GM23338 (cell line): Measurements from ENCODE around the gene TBC1D14. TPM values are rescaled to one million over a fixed set of nuclear protein-coding genes. Genes with fewer than 3 reads are reported as not detected.

Source experiments
- ATAC-seq: fragments of 200-7000 bp; cut with Tn5 transposase; 3 replicates; pipeline ENCODE4 v1.9.1; 2020
- DNase-seq: peaks from one replicate; pipeline ENCODE4 v3.0.0-alpha.2; 2015; ENCODE audit warnings: low spot score
- H2AFZ ChIP-seq: fragments of 200-600 bp; sonication (generic); 2 replicates; pipeline ENCODE4 v1.8.0; 2016; ENCODE audit warnings: antibody characterized with exemption, mild to moderate bottlenecking, moderate library complexity
- H3F3A ChIP-seq: fragments of 200-600 bp; sonication (generic); replicated peaks from 2 replicates; pipeline ENCODE4 v1.8.0; 2017; ENCODE audit warnings: antibody characterized with exemption, mixed run types, low read depth
- H3K27ac ChIP-seq: fragments of 200-600 bp; sonication (generic); 2 replicates; pipeline ENCODE4 v1.6.1; 2016; ENCODE audit warnings: low read depth
- H3K27me3 ChIP-seq: fragments of 200-600 bp; sonication (generic); 2 replicates; pipeline ENCODE4 v1.8.0; 2016; ENCODE audit warnings: mild to moderate bottlenecking, mixed run types, moderate library complexity; ENCODE audit not compliant: insufficient read depth
- H3K36me3 ChIP-seq: fragments of 200-600 bp; sonication (generic); 2 replicates; pipeline ENCODE4 v1.8.0; 2016; ENCODE audit warnings: mild to moderate bottlenecking; ENCODE audit not compliant: insufficient read depth
- H3K4me1 ChIP-seq: fragments of 200-600 bp; sonication (generic); 2 replicates; pipeline ENCODE4 v1.8.0; 2016; ENCODE audit warnings: mild to moderate bottlenecking, moderate library complexity; ENCODE audit not compliant: insufficient read depth
- H3K4me2 ChIP-seq: fragments of 200-600 bp; sonication (generic); 2 replicates; pipeline ENCODE4 v1.7.1; 2017; ENCODE audit warnings: mixed run types
- H3K4me3 ChIP-seq: fragments of 200-600 bp; sonication (generic); 2 replicates; pipeline ENCODE4 v1.6.1; 2016; ENCODE audit warnings: mixed run types
- H3K79me2 ChIP-seq: fragments of 200-600 bp; sonication (generic); replicated peaks from 2 replicates; pipeline ENCODE4 v1.8.0; 2017; ENCODE audit warnings: mild to moderate bottlenecking; ENCODE audit not compliant: insufficient read depth
- H3K9me2 ChIP-seq: fragments of 200-600 bp; sonication (generic); 2 replicates; pipeline ENCODE4 v1.8.0; 2017; ENCODE audit not compliant: insufficient read depth
- H4K20me1 ChIP-seq: fragments of 200-600 bp; sonication (generic); replicated peaks from 2 replicates; pipeline ENCODE4 v1.8.0; 2017; ENCODE audit warnings: mild to moderate bottlenecking; ENCODE audit not compliant: insufficient read depth
- H3K27ac Mint-ChIP-seq: 2 replicates; pipeline ENCODE4 v1.8.0; 2020; ENCODE audit warnings: inconsistent platforms, mild to moderate bottlenecking, moderate library complexity, mixed read lengths
- H3K27me3 Mint-ChIP-seq: 3 replicates; pipeline ENCODE4 v1.8.0; 2022; ENCODE audit warnings: low read depth, mild to moderate bottlenecking, moderate library complexity, mixed read lengths, inconsistent platforms; ENCODE audit not compliant: insufficient read depth, poor library complexity
- H3K36me3 Mint-ChIP-seq: 3 replicates; pipeline ENCODE4 v1.8.0; 2021; ENCODE audit warnings: low read depth, mild to moderate bottlenecking, inconsistent platforms, moderate library complexity, mixed read lengths
- H3K4me1 Mint-ChIP-seq: 3 replicates; pipeline ENCODE4 v1.8.0; 2020; ENCODE audit warnings: mild to moderate bottlenecking, inconsistent platforms, mixed read lengths
- H3K4me3 Mint-ChIP-seq: 3 replicates; pipeline ENCODE4 v1.8.0; 2021; ENCODE audit warnings: moderate library complexity, mild to moderate bottlenecking, inconsistent platforms, mixed read lengths
- H3K9me3 Mint-ChIP-seq: 3 replicates; pipeline ENCODE4 v1.8.0; 2020; ENCODE audit warnings: moderate library complexity, mild to moderate bottlenecking, inconsistent platforms, mixed read lengths
- CREB1 ChIP-seq: fragments of 250-450 bp; sonication (Bioruptor Pico); IDR thresholded peaks from 2 replicates; pipeline ENCODE4 v1.5.0; 2020; ENCODE audit warnings: low read depth, mild to moderate bottlenecking, moderate library complexity
- CTCF ChIP-seq, 2 experiments: fragments of 200-600 bp in 1 of 2; sonication (generic) in 1 of 2; conservative IDR thresholded peaks; 2 replicates each; pipeline versions ENCODE4 v1.5.1 to v1.6.1; 2016 to 2017; ENCODE audit warnings: antibody characterized with exemption in 2 of 2, low read depth in 2 of 2, mild to moderate bottlenecking in 2 of 2, moderate library complexity in 1 of 2
- ETS1 ChIP-seq: IDR thresholded peaks from 2 replicates; pipeline ENCODE4 v1.6.1; 2016; ENCODE audit warnings: antibody characterized with exemption
- EZH2 ChIP-seq: fragments of 200-600 bp; sonication (generic); IDR thresholded peaks from one replicate; pipeline ENCODE4 v1.8.0; 2017; ENCODE audit warnings: antibody characterized with exemption, mild to moderate bottlenecking, low read depth; ENCODE audit not compliant: unreplicated experiment
- EZH2phosphoT487 ChIP-seq: fragments of 200-600 bp; sonication (generic); IDR thresholded peaks from one replicate; pipeline ENCODE4 v1.8.1; 2018; ENCODE audit warnings: antibody characterized with exemption; ENCODE audit not compliant: unreplicated experiment
- JUNB ChIP-seq: IDR thresholded peaks from one replicate; pipeline ENCODE4 v1.6.1; 2016; ENCODE audit warnings: antibody characterized with exemption; ENCODE audit not compliant: unreplicated experiment
- NANOG ChIP-seq: IDR thresholded peaks from 2 replicates; pipeline ENCODE4 v1.6.1; 2016; ENCODE audit warnings: antibody characterized with exemption, borderline replicate concordance
- POLR2AphosphoS5 ChIP-seq: IDR thresholded peaks from 2 replicates; pipeline ENCODE4 v1.6.1; 2016; ENCODE audit warnings: antibody characterized with exemption, low read depth
- REST ChIP-seq: IDR thresholded peaks from one replicate; pipeline ENCODE4 v1.6.1; 2018; ENCODE audit warnings: antibody characterized with exemption; ENCODE audit not compliant: unreplicated experiment
- STAT1 ChIP-seq: IDR thresholded peaks from one replicate; pipeline ENCODE4 v1.6.1; 2016; ENCODE audit warnings: antibody characterized with exemption; ENCODE audit not compliant: unreplicated experiment
- ZNF114 ChIP-seq: fragments of 250-450 bp; sonication (Bioruptor Pico); IDR thresholded peaks from 2 replicates; pipeline ENCODE4 v1.5.0; 2020; ENCODE audit warnings: mild to moderate bottlenecking, moderate library complexity
- ZNF331 ChIP-seq: fragments of 250-450 bp; sonication (Bioruptor Pico); IDR thresholded peaks from 2 replicates; pipeline ENCODE4 v1.5.0; 2020; ENCODE audit warnings: low read depth, mild to moderate bottlenecking, moderate library complexity
- ZNF462 ChIP-seq: fragments of 250-450 bp; sonication (Bioruptor Pico); IDR thresholded peaks from 2 replicates; pipeline ENCODE4 v1.5.0; 2020; ENCODE audit warnings: mild to moderate bottlenecking, moderate library complexity
- polyA plus RNA-seq: library from polyadenylated mRNA; unstranded; fragments of >200 nt; fragmentation: Nextera tagmentation; extraction: Ambion mirVana; gene quantifications from 2 replicates; pipeline ENCODE4 v1.2.1, GENCODE V29; 2016
- total RNA-seq: library from RNA; depleted of rRNA; stranded (reverse); fragments of >200 nt; shearing (Covaris generic); gene quantifications from 2 replicates; pipeline ENCODE4 v1.2.3, GENCODE V29; 2014

TBC1D14 gene
- total and polyA plus RNA-seq, 2 experiments from 2014 or later: 18.2 to 59.7 TPM

GRCh38 chr4:6916587-6917460 lies 7.2 kb downstream of the TBC1D14 start:
- DNase-seq (no peak), ATAC-seq (no peak; the same call in 2 of the 3 replicates)
- Histone ChIP-seq H4K20me1 (peaks cover 8% of the 10 kb centered on the region), H3K27me3 (no peaks in the 10 kb centered on the region), H3K4me3 (no peak overlapping the region), H3F3A (0 out of 2 replicates have a peak, but pooled peaks cover 5% of the 10 kb centered on the region), H3K27ac (no peak overlapping the region), H3K4me2 (no peak overlapping the region; the same call in 1 of the 2 replicates), H3K36me3 (no peaks in the 10 kb centered on the region), H3K79me2 (peaks cover 62% of the 10 kb centered on the region), H2AFZ (no peak overlapping the region), H3K4me1 (peaks cover 11% of the 10 kb centered on the region; the same call in 1 of the 2 replicates), H3K9me2 (no peaks in the 10 kb centered on the region)
- Mint-ChIP-seq H3K9me3 (no peaks in the 10 kb centered on the region), H3K36me3 (no peaks in the 10 kb centered on the region), H3K27ac (no peak overlapping the region), H3K27me3 (peaks cover 16% of the 10 kb centered on the region), H3K4me3 (no peak overlapping the region), H3K4me1 (peaks cover 29% of the 10 kb centered on the region)
- TF ChIP-seq ZNF462 (CRISPR knock-in tag) (no peak), JUNB (no peak), ZNF331 (CRISPR knock-in tag) (no peak), CREB1 (CRISPR knock-in tag) (no peak), ETS1 (no peak), STAT1 (no peak), REST (no peak), EZH2 (no peak), EZH2phosphoT487 (no peak), ZNF114 (CRISPR knock-in tag) (no peak), CTCF (conservative IDR thresholded peaks at IDR 0.05; ENCODE audit: low read depth in 2 of 2) (no peak), NANOG (no peak), POLR2AphosphoS5 (no peak)
